ENCODE measurements around the gene PMFBP1.

- TF ChIP-seq POLR2AphosphoS5 (IDR thresholded peaks at IDR 0.05; ENCODE audit: low read depth, low read length) = no peak
- TF ChIP-seq POLR2A (IDR thresholded peaks at IDR 0.05; ENCODE audit: low read depth, low read length) = no peak
- TF ChIP-seq TAF1 (IDR thresholded peaks at IDR 0.05; ENCODE audit: borderline replicate concordance, low read depth, low read length) = no peak
These were observed 33.8 kb downstream of the PMFBP1 start for GRCh38 chr16:72138064-72138572.
